ENCODE data around the gene AK2.

DNA sequence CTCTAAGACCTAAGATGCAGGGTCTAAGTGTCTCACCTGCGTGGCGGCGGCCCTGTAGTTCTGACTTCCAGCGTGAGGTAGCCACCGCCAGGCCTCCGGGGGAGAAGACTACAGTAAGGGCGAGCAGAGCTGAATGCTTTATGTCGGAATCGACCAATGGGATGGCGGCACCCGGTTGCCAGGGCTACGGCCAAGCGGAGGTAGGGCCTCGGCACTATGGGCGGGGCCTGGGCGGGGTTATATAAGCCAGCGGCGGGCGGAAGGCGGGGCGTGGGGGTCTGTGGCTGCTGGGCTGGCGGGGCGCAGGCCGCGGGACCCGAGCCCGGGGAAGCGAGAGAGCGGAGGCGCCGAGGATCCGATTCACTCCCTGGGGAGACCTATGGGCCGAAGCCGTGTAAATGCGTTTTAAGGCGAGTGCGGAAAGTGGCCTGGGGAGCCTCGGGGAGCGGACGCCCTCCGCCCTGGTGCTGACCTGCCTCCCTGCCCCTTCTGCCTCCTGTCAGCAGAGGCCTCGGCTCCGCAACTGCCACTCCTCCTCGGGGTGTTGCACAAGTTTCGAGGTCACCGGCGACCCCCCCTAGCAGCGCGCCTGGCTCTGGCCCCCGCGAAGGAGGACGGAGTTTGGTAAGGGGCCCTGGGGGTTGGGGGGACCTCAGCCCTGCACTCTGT, 44.3 kb upstream of the AK2 start, which contains the start of gene AZIN2:
- TF ChIP-seq EHMT2 (IDR thresholded peaks at IDR 0.05; ENCODE audit: low read depth) (no peak), POLR2A (IDR thresholded peaks at IDR 0.05; ENCODE audit: low read length) (peak; percentile 87), ZFP36 (IDR thresholded peaks at IDR 0.05; ENCODE audit: borderline replicate concordance, partially characterized antibody) (no peak), JUNB (IDR thresholded peaks at IDR 0.05) (no peak), POLR2AphosphoS2 (conservative IDR thresholded peaks at IDR 0.05; ENCODE audit: low read length) (no peak), RAD21 (conservative IDR thresholded peaks at IDR 0.05 in 1 of 2, IDR thresholded peaks at IDR 0.05 in 1 of 2) (no peak), KDM1A (IDR thresholded peaks at IDR 0.05; ENCODE audit: low read depth) (no peak), EP300 (IDR thresholded peaks at IDR 0.05) (no peak), CHD4 (IDR thresholded peaks at IDR 0.05; ENCODE audit: borderline replicate concordance) (no peak), NFE2L2 (conservative IDR thresholded peaks at IDR 0.05; ENCODE audit: low read length) (no peak)
- TF ChIP-seq, protein P1, sequence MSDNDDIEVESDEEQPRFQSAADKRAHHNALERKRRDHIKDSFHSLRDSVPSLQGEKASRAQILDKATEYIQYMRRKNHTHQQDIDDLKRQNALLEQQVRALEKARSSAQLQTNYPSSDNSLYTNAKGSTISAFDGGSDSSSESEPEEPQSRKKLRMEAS (IDR thresholded peaks at IDR 0.05) = no peak
- TF ChIP-seq, protein P2, sequence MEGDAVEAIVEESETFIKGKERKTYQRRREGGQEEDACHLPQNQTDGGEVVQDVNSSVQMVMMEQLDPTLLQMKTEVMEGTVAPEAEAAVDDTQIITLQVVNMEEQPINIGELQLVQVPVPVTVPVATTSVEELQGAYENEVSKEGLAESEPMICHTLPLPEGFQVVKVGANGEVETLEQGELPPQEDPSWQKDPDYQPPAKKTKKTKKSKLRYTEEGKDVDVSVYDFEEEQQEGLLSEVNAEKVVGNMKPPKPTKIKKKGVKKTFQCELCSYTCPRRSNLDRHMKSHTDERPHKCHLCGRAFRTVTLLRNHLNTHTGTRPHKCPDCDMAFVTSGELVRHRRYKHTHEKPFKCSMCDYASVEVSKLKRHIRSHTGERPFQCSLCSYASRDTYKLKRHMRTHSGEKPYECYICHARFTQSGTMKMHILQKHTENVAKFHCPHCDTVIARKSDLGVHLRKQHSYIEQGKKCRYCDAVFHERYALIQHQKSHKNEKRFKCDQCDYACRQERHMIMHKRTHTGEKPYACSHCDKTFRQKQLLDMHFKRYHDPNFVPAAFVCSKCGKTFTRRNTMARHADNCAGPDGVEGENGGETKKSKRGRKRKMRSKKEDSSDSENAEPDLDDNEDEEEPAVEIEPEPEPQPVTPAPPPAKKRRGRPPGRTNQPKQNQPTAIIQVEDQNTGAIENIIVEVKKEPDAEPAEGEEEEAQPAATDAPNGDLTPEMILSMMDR (IDR thresholded peaks at IDR 0.05) = no peak
- TF ChIP-seq, protein P3, sequence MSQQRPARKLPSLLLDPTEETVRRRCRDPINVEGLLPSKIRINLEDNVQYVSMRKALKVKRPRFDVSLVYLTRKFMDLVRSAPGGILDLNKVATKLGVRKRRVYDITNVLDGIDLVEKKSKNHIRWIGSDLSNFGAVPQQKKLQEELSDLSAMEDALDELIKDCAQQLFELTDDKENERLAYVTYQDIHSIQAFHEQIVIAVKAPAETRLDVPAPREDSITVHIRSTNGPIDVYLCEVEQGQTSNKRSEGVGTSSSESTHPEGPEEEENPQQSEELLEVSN (IDR thresholded peaks at IDR 0.05; ENCODE audit: borderline replicate concordance, low read depth) = no peak
- TF ChIP-seq, protein P4, sequence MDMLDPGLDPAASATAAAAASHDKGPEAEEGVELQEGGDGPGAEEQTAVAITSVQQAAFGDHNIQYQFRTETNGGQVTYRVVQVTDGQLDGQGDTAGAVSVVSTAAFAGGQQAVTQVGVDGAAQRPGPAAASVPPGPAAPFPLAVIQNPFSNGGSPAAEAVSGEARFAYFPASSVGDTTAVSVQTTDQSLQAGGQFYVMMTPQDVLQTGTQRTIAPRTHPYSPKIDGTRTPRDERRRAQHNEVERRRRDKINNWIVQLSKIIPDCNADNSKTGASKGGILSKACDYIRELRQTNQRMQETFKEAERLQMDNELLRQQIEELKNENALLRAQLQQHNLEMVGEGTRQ (IDR thresholded peaks at IDR 0.05) = no peak

All from A549 (cell line).